ENCODE data around the gene NOTCH4. TPM values are rescaled to one million over a fixed set of nuclear protein-coding genes. Genes with fewer than 3 reads are reported as not detected.
"Not testable (repeated sequence)": the region's sequence is repeated elsewhere in the genome, so short reads cannot be mapped to it uniquely, and the experiment has no call there.

The NOTCH4 gene
- total and polyA plus RNA-seq, 7 donors: 1.2 to 23.0 (median 5.4) TPM

DNA sequence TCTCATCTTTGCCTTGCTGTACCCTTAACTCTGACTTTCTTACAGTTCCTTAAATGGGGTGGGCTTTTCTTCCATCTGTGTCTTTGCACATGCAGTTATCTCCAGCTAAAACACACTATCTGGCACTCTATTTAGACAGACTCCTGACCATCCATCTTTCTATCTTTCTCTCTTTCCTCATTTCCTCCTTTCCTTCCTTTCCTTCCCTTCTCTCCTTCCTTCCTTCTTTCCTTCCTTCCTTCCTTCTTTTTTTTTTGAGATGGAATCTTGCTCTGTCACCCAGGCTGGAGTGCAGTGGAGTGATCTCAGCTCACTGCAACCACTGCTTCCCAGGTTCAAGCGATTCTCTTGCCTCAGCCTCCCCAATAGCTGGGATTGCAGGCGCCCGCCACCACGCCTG lies 8.2 kb downstream of the NOTCH4 start:
- DNase-seq: no peak
- Histone ChIP-seq H3K27me3 (peaks cover 0 to under 1% (median 0%) of the 10 kb centered on the region in 3 donors), H3K36me3 (no peaks in the 10 kb centered on the region), H3K4me3 (no peak overlapping the region), H3K4me1 (no peaks in the 10 kb centered on the region), H3K9me3 (no peaks in the 10 kb centered on the region), H3K27ac (no peak overlapping the region)
- TF ChIP-seq POLR2A (IDR thresholded peaks at IDR 0.05) (no peak), POLR2AphosphoS5 (IDR thresholded peaks at IDR 0.05) (no peak), EP300 (IDR thresholded peaks at IDR 0.05) (no peak)
- TF ChIP-seq, protein P1, sequence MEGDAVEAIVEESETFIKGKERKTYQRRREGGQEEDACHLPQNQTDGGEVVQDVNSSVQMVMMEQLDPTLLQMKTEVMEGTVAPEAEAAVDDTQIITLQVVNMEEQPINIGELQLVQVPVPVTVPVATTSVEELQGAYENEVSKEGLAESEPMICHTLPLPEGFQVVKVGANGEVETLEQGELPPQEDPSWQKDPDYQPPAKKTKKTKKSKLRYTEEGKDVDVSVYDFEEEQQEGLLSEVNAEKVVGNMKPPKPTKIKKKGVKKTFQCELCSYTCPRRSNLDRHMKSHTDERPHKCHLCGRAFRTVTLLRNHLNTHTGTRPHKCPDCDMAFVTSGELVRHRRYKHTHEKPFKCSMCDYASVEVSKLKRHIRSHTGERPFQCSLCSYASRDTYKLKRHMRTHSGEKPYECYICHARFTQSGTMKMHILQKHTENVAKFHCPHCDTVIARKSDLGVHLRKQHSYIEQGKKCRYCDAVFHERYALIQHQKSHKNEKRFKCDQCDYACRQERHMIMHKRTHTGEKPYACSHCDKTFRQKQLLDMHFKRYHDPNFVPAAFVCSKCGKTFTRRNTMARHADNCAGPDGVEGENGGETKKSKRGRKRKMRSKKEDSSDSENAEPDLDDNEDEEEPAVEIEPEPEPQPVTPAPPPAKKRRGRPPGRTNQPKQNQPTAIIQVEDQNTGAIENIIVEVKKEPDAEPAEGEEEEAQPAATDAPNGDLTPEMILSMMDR (IDR thresholded peaks at IDR 0.05): no peak
- intact Hi-C loops (cut with DNase I): no loop called here
- 92 to 98% methylated on average over 4 of the region's 4 CpGs for WGBS, 2 donors

DNA sequence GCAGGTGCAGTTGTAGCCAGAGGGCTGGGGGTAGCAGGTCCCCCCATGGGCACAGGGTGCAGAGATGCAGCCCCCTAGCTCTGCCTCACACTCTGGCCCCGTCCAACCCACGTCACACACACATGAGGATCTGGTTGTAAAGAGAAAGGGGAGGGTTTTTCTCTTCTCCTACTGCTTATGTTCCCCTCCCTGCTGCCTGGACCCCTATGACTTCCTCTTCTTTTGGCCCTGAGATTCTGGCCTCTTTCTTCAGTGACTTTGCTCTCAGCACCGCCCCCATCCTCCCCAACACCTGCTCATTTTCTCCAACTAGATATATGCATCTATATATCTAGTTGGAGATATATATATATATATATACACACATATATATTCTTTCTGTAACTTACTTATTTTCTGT lies 9.7 kb downstream of the NOTCH4 start:
- Histone ChIP-seq H3K27ac (no peak overlapping the region), H3K4me1 (no peaks in the 10 kb centered on the region), H3K4me3 (no peak overlapping the region), H3K36me3 (no peaks in the 10 kb centered on the region), H3K27me3 (no peaks in the 10 kb centered on the region), H3K9me3 (no peaks in the 10 kb centered on the region)
- WGBS, 2 donors: 73 to 77% methylated on average over 3 of the region's 3 CpGs
- no peak for DNase-seq
- intact Hi-C loops (cut with DNase I): no loop called here
- TF ChIP-seq, protein P1 (IDR thresholded peaks at IDR 0.05): no peak
- no peak for TF ChIP-seq EP300 (IDR thresholded peaks at IDR 0.05)
- no peak for TF ChIP-seq POLR2A (IDR thresholded peaks at IDR 0.05)

DNA sequence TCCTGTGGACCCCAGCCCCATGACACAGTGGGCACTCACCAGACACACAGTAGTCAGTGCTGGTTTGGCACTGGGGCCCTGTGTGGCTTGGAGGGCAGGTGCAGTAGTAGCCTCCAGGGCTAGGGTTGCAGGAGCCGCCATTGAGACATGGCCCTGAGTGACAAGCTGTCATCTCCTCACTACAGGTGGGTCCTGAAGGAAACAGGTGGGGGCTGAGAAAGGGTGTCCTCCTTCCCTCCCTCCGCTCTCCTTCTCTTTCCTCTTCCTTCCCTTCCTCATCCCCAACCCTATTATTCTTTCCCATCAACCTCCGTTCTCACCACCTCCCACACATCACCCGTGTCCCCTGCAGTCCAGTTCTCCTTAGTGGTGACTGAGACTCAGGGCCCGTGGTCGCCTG lies 10.2 kb downstream of the NOTCH4 start:
- Histone ChIP-seq H3K4me1 (no peaks in the 10 kb centered on the region), H3K9me3 (no peaks in the 10 kb centered on the region), H3K36me3 (no peaks in the 10 kb centered on the region), H3K4me3 (no peak overlapping the region), H3K27ac (no peak overlapping the region), H3K27me3 (no peaks in the 10 kb centered on the region)
- TF ChIP-seq POLR2AphosphoS5 (IDR thresholded peaks at IDR 0.05) (no peak), POLR2A (IDR thresholded peaks at IDR 0.05) (no peak), EP300 (IDR thresholded peaks at IDR 0.05) (no peak)
- TF ChIP-seq, protein P1 (IDR thresholded peaks at IDR 0.05): no peak
- 87 to 92% methylated on average over 6 of the region's 6 CpGs for WGBS, 2 donors
- intact Hi-C loops (cut with DNase I): no loop called here
- DNase-seq: peak; percentile 38

DNA sequence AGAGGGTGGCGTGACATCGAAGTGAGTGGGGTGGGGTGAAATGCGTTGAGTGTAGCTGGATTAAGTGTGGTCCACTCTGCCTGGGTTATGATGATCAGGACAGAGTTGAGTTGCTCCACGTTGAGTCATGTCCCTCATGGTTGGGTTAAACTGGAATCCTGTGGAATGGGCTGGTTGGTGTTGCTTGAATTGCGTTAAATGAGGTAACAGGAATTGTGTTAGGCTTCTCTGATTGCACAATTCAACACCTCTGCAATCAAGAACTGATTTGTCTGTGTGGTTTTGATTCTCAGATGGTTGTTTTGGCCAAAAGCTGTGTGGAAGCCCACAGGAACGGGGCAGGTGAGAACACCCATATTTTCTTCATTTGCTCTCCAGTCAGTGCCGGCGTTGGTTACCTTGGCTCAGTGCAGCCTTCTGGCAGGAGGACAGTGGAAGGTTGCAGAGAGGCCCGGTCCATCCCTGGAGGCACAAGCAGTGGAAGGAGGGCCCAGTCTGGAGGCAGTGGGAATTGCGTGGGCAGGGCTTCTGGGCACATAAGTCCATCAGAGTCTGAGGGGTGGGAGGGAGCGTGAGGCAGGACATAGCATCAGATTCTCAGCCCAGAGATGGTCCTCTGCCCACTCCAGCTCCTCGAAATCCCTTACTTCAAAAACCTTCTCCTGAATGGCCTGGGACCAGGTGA lies 11.6 kb downstream of the NOTCH4 start:
- Histone ChIP-seq H3K27ac (no peak overlapping the region), H3K4me3 (no peak overlapping the region), H3K27me3 (no peaks in the 10 kb centered on the region), H3K4me1 (no peaks in the 10 kb centered on the region), H3K36me3 (no peaks in the 10 kb centered on the region), H3K9me3 (no peaks in the 10 kb centered on the region)
- TF ChIP-seq EP300 (IDR thresholded peaks at IDR 0.05) (no peak), POLR2AphosphoS5 (IDR thresholded peaks at IDR 0.05) (no peak), POLR2A (IDR thresholded peaks at IDR 0.05) (no peak)
- TF ChIP-seq, protein P1 (IDR thresholded peaks at IDR 0.05): no peak
- peak; percentile 36 for DNase-seq
- WGBS, 2 donors: 82 to 84% methylated on average over 12 of the region's 12 CpGs
- intact Hi-C loops (cut with DNase I): no loop called here

DNA sequence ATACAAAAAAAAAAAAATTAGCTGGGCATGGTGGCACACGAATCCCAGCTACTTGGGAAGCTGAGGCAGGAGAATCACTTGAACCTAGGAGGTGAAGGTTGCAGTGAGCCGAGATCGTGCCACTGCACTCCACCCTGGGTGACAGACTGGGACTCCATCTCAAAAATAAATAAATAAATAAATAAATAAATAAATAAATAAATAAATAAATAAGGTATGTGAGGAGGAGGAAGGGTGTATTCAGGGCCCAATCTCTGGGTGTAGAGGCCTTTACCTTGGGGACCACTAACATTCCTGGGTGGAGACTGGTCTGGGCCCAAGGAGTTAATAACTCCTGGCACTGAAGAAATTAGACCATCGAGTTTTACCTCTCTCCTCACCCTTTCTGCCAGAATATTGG lies 12.4 kb downstream of the NOTCH4 start:
- H3K36me3 ChIP-seq; H3K4me3 ChIP-seq; H3K9me3 ChIP-seq; H3K27ac ChIP-seq; H3K27me3 ChIP-seq; intact Hi-C loops (cut with DNase I); H3K4me1 ChIP-seq; DNase-seq: not testable (repeated sequence)
- 87 to 88% methylated on average over 4 of the region's 4 CpGs for WGBS, 2 donors
